HCT116 (cell line): ENCODE results near the gene DPF3.

Experiments used
- CEBPB ChIP-seq: IDR thresholded peaks from 2 replicates; pipeline ENCODE4 v1.6.1; 2012; ENCODE audit warnings: low read depth
- CTCF ChIP-seq, 3 experiments: fragments of 200-600 bp in 1 of 3; sonication (generic) in 1 of 3; IDR thresholded peaks in 2 of 3; conservative IDR thresholded peaks in 1 of 3; 2 replicates each; pipeline ENCODE4 v1.5.1; 2012 to 2017; ENCODE audit warnings: low read depth in 2 of 3, low read length in 2 of 3, antibody characterized with exemption in 1 of 3, borderline replicate concordance in 1 of 3, control low read depth in 1 of 3, mild to moderate bottlenecking in 1 of 3, mixed read lengths in 1 of 3, mixed run types in 1 of 3, moderate library complexity in 1 of 3; ENCODE audit not compliant: insufficient read depth in 1 of 3
- EZH2 ChIP-seq: fragments of 200-600 bp; sonication (generic); IDR thresholded peaks from 2 replicates; pipeline ENCODE4 v1.6.1; 2017; ENCODE audit warnings: antibody characterized with exemption, mixed run types
- EZH2phosphoT487 ChIP-seq: fragments of 200-600 bp; IDR thresholded peaks from 2 replicates; pipeline ENCODE4 v1.6.1; 2018; ENCODE audit warnings: antibody characterized with exemption, borderline replicate concordance
- POLR2A ChIP-seq: IDR thresholded peaks from 2 replicates; pipeline ENCODE4 v1.7.0; 2011; ENCODE audit warnings: borderline replicate concordance; ENCODE audit not compliant: insufficient read depth, insufficient read length; ENCODE audit errors: extremely low read depth
- REST ChIP-seq: IDR thresholded peaks from 2 replicates; pipeline ENCODE4 v1.6.1; 2012; ENCODE audit warnings: low read depth
- TCF7L2 ChIP-seq: IDR thresholded peaks from 2 replicates; pipeline ENCODE4 v1.7.0; 2011; ENCODE audit warnings: borderline replicate concordance, inconsistent platforms; ENCODE audit not compliant: insufficient read depth, insufficient read length; ENCODE audit errors: extremely low read depth

GRCh38 chr14:72644038-72644437 lies 249.9 kb downstream of the DPF3 start:
- no peak for TF ChIP-seq CEBPB
- no peak for TF ChIP-seq POLR2A
- TF ChIP-seq REST, result no peak
- TF ChIP-seq CTCF (IDR thresholded peaks at IDR 0.05 in 2 of 3, conservative IDR thresholded peaks at IDR 0.05 in 1 of 3; ENCODE audit: borderline replicate concordance in 1 of 3, insufficient read depth in 1 of 3, low read depth in 2 of 3, low read length in 2 of 3), result no peak
- no peak for TF ChIP-seq EZH2
- no peak for TF ChIP-seq EZH2phosphoT487
- no peak for TF ChIP-seq TCF7L2
